Esophagus squamous epithelium (tissue), 5 donors: ENCODE measurements around the gene WDR91. TPM values are rescaled to one million over a fixed set of nuclear protein-coding genes. Genes with fewer than 3 reads are reported as not detected.

Experiments
- DNase-seq: peaks from one replicate; lab custom pipeline; 2025; lab: John Stamatoyannopoulos, UW
- H3K27ac ChIP-seq, 4 donors: fragments of 200-600 bp; sonication (generic); one replicate each; pipeline ENCODE4 v1.5.1; 2016 to 2019; ENCODE audit warnings: mild to moderate bottlenecking in 1 of 4
- H3K27me3 ChIP-seq, 4 donors: fragments of 200-600 bp; sonication (generic); 1 replicate in 3 of 4; 2 replicates in 1 of 4; pipeline versions ENCODE4 v1.5.1 to v1.6.0; 2017 to 2021; ENCODE audit warnings: antibody characterized with exemption in 1 of 4
- H3K36me3 ChIP-seq, 3 donors: fragments of 200-600 bp; sonication (generic); one replicate each; pipeline ENCODE4 v1.5.1; 2016 to 2019
- H3K4me1 ChIP-seq, 3 donors: fragments of 200-600 bp; sonication (generic); one replicate each; pipeline ENCODE4 v1.5.1; 2017 to 2019
- H3K4me3 ChIP-seq, 4 donors: fragments of 200-600 bp; sonication (generic); 1 replicate in 3 of 4; 2 replicates in 1 of 4; pipeline ENCODE4 v1.5.1; 2016 to 2019; ENCODE audit warnings: mild to moderate bottlenecking in 2 of 4, moderate library complexity in 1 of 4
- H3K9me3 ChIP-seq, 3 donors: fragments of 200-600 bp; sonication (generic); one replicate each; pipeline ENCODE4 v1.5.1; 2016 to 2019
- CTCF ChIP-seq, 6 experiments: fragments of 450-650 bp in 4 of 6; fragments of 200-600 bp in 2 of 6; sonication (generic) in 2 of 6; IDR thresholded peaks; one replicate each; pipeline ENCODE4 v1.5.1; 2016 to 2019; ENCODE audit warnings: antibody characterized with exemption in 6 of 6, mild to moderate bottlenecking in 4 of 6, moderate library complexity in 4 of 6
- POLR2A ChIP-seq, 4 donors: fragments of 450-650 bp; IDR thresholded peaks; one replicate each; pipeline ENCODE4 v1.6.1; 2017; ENCODE audit warnings: antibody characterized with exemption in 4 of 4, mild to moderate bottlenecking in 4 of 4, moderate library complexity in 3 of 4
- WGBS, 2 donors: methylation state at CpG; one replicate each; pipeline ENCODE4 v1.1.5; 2018; 5-methylcytosine and 5-hydroxymethylcytosine counted together
- intact Hi-C: fragments of 100-400 bp; cut with DNase I; formaldehyde crosslinking; loops from one replicate; pipeline ENCODE4 v1.15.0; 2022
- total RNA-seq, 4 donors: library from RNA; depleted of rRNA; stranded (reverse); fragments of >200 nt; gene quantifications; one replicate each; pipeline ENCODE4 v1.1.0, GENCODE V29; 2016
- donor health status: DM: yes; HTN: yes; CAD: no.

WDR91 gene
- total RNA-seq, 4 donors from 2014 or later, result 19.6 to 29.0 (median 24.3) TPM

- Histone ChIP-seq H3K4me1 (no peaks in the 10 kb centered on the region), H3K27ac (no peak within 1 kb of the TSS), H3K36me3 (no peaks in the 10 kb centered on the region), H3K27me3 (peaks cover 0 to 2% (median 0%) of the 10 kb centered on the region in 4 donors), H3K4me3 (no peak within 1 kb of the TSS), H3K9me3 (no peaks in the 10 kb centered on the region)
- TF ChIP-seq CTCF (IDR thresholded peaks at IDR 0.05) (no peak), POLR2A (IDR thresholded peaks at IDR 0.05) (no peak)
- 93% methylated on average over 16 to 22 of the region's 28 CpGs for WGBS, 2 donors
- DNase-seq, result no peak
- intact Hi-C loops, result no loop called here
These were observed 22.2 kb upstream of the WDR91 start, which contains the start of gene STRA8 for GRCh38 chr7:135233570-135233969. STRA8 (plus strand) TSS chr7:135233838; CDS start chr7:135240525, 6,687 bp downstream.

GRCh38 chr7:135232720-135233119 lies 21.4 kb upstream of the WDR91 start:
- H3K9me3 ChIP-seq, result no peaks in the 10 kb centered on the region
- no peaks in the 10 kb centered on the region for H3K27me3 ChIP-seq
- H3K4me1 ChIP-seq, result no peaks in the 10 kb centered on the region
- no peak overlapping the region for H3K27ac ChIP-seq
- WGBS, 2 donors, result 95 to 96% methylated on average over 7 of the region's 13 CpGs
- H3K4me3 ChIP-seq, result no peak overlapping the region
- no peak for TF ChIP-seq POLR2A (IDR thresholded peaks at IDR 0.05)
- TF ChIP-seq CTCF (IDR thresholded peaks at IDR 0.05), result no peak
- intact Hi-C loops, result no loop called here
- no peaks in the 10 kb centered on the region for H3K36me3 ChIP-seq
- DNase-seq, result no peak

- no peak overlapping the region for H3K4me3 ChIP-seq
- DNase-seq, result no peak
- H3K27ac ChIP-seq, result no peak overlapping the region
- no peaks in the 10 kb centered on the region for H3K4me1 ChIP-seq
- 93 to 100% methylated on average over 5 to 6 of the region's 6 CpGs for WGBS, 2 donors
- no peaks in the 10 kb centered on the region for H3K27me3 ChIP-seq
- no peaks in the 10 kb centered on the region for H3K36me3 ChIP-seq
- no peak for TF ChIP-seq CTCF (IDR thresholded peaks at IDR 0.05)
- TF ChIP-seq POLR2A (IDR thresholded peaks at IDR 0.05), result no peak
- H3K9me3 ChIP-seq, result no peaks in the 10 kb centered on the region
- intact Hi-C loops, result no loop called here
These were observed 20.8 kb upstream of the WDR91 start for GRCh38 chr7:135232087-135232486.

GRCh38 chr7:135231686-135232085 lies 20.4 kb upstream of the WDR91 start:
- no peaks in the 10 kb centered on the region for H3K9me3 ChIP-seq
- no peaks in the 10 kb centered on the region for H3K36me3 ChIP-seq
- H3K27me3 ChIP-seq, result no peaks in the 10 kb centered on the region
- no peak for DNase-seq
- H3K27ac ChIP-seq, result no peak overlapping the region
- no peak for TF ChIP-seq POLR2A (IDR thresholded peaks at IDR 0.05)
- no peak for TF ChIP-seq CTCF (IDR thresholded peaks at IDR 0.05)
- intact Hi-C loops, result no loop called here
- no peak overlapping the region for H3K4me3 ChIP-seq
- no peaks in the 10 kb centered on the region for H3K4me1 ChIP-seq

GRCh38 chr7:135224027-135224426 lies 12.7 kb upstream of the WDR91 start:
- Histone ChIP-seq H3K36me3 (no peaks in the 10 kb centered on the region), H3K4me1 (no peaks in the 10 kb centered on the region), H3K27me3 (no peaks in the 10 kb centered on the region), H3K9me3 (no peaks in the 10 kb centered on the region), H3K4me3 (no peak overlapping the region), H3K27ac (no peak overlapping the region)
- no peak for DNase-seq
- 52 to 72% methylated on average over 1 of the region's 1 CpG for WGBS, 2 donors
- intact Hi-C loops, result no loop called here
- TF ChIP-seq POLR2A (IDR thresholded peaks at IDR 0.05) (no peak), CTCF (IDR thresholded peaks at IDR 0.05) (no peak)
